Erythroblast (primary cell): ENCODE results near the gene ECT2L.

ENCODE experiments used
- DNase-seq, 2 experiments: peaks; one replicate each; lab custom pipeline; 2025; lab: John Stamatoyannopoulos, UW
- GATA1 ChIP-seq: IDR thresholded peaks from 2 replicates; pipeline ENCODE4 v1.6.1; 2011; ENCODE audit warnings: low read depth, mild to moderate bottlenecking, control low read depth, low read length, moderate library complexity
- POLR2A ChIP-seq: IDR thresholded peaks from 2 replicates; pipeline ENCODE4 v1.6.1; 2011; ENCODE audit warnings: mild to moderate bottlenecking, low read length

The ECT2L gene

GRCh38 chr6:138785980-138786379, 9.9 kb upstream of the ECT2L start:
- no peak for TF ChIP-seq GATA1
- no peak for TF ChIP-seq POLR2A
- DNase-seq = no peak

DNA sequence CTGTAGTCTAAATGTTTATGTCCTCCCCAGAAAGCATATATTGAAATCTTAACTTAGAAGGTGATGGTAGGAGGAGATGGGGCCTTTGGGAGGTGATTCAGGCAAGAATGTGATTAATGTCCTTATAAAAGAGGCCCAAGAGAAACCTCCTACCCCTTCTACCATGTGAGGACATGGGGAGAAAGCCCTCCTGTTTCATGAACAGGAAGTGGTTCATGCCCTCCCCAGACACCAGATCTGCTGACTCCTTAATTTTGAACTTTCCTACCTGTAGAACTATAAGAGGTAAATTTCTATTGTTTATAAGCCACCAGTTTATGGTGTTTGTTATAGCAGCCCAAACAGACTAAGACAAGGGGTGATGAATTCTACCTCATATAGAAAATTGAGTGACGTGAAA, 8.7 kb upstream of the ECT2L start:
- TF ChIP-seq GATA1 (no peak), POLR2A (no peak)
- DNase-seq = no peak

DNA sequence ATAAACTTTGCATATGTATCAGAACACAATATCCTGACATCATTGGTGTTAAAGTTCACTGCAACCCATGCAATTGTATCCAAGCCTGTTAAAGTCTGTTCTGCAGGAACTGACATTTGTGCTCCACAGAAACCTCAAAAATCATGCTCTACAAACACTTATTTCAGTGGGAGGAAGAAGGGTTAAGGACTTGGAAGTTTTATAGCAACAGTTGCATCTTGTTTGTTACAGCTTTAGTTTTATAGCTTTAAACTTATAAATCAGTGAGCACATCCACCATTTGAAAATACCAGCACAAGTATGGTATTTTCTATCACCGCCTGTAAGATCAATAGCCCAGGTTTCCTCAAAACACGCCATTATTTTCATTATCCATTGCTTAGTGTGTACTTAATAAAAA, 884 bp downstream of the ECT2L start:
- TF ChIP-seq GATA1 = no peak
- TF ChIP-seq POLR2A = no peak
- DNase-seq = no peak

DNA sequence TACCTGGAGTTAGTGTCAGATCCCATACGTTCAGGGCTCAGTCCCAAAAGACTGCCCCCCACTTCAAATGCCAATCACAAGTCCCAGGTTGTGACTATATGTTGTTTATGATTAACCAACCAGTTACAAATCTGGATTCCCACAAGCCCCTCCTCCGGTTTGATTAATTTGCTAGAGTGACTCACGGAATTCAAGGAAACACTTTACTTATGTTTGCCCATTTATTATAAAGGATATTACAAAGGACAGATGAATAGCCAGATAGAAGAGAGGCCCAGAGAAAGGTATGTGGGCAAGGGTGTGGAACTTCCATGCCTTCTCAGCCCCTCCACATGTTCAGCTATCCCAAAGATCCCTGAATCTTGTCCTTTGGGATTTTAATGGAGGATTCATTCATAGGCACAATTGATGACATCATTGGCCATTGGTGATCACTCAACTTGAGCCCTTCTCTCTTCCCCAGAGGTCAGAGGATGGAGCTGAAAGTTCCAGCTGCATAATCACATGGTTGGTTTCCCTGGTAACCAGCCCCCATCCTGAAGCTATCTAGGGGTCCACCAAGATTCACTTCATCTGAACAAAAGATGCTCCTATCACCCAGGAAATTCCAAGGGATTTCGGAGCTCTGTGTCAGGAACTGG, 2.0 kb downstream of the ECT2L start:
- TF ChIP-seq GATA1 = no peak
- no peak for TF ChIP-seq POLR2A
- no peak for DNase-seq

DNA sequence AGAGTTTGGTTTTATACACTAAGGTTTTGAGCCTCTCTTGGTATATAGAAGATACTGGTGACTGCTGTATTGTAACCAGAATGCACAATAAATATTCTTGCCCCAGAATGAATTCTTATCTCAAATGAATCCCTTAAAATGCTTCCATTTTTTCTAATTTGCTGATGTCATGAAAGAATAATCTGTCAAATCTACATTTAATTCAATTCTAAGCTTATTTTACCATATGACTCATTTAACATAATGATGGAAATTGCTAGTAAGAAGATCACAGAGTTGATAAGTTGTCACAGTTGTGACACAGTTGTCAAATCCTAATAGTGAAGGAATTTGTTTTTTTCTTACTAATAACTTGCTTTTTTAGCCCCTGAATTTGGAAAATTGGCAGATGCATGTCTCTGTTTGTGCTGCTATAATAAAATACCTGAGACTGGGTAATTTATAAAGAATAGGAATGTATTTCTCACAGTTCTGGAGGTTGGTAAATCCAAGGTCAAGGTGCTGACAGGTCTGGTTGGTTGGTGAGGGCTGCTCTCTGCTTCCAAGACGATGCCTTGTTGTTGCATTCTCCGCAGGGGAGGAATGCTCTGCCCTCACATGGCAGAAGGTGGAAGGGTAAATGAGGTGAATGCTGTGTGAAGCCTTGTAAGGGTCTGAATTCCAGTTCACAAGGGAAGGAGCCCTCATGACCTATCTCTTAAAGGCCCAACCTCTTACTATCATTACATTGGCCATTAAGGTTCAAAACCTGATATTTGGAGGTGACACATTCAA, 4.7 kb downstream of the ECT2L start:
- DNase-seq = no peak
- TF ChIP-seq GATA1 = no peak
- no peak for TF ChIP-seq POLR2A

GRCh38 chr6:138803331-138803730, 7.4 kb downstream of the ECT2L start:
- TF ChIP-seq POLR2A = no peak
- no peak for TF ChIP-seq GATA1
- no peak for DNase-seq

DNA sequence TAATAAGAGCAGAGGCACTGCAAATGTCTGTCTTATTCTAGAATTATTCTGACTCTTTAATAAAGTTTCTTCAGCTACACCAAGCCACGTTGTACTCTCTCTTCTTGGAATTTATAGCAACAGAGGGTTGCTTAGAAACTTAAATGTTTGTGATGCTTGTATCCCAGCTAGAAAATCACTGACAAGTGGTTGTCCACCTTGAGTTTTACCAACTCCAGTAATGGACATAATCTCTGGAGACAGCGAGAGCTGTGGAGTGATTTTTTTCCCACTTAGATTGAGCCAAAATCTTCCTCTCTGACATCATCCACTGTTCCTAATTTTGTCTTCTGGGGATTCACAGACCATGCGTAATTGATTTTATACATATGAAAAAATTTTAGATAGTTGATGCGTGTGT, 8.0 kb downstream of the ECT2L start:
- no peak for DNase-seq
- TF ChIP-seq GATA1 = no peak
- TF ChIP-seq POLR2A = no peak

GRCh38 chr6:138805016-138805765, 9.3 kb downstream of the ECT2L start:
- no peak for DNase-seq
- TF ChIP-seq GATA1 = no peak
- no peak for TF ChIP-seq POLR2A

GRCh38 chr6:138806889-138807288, 11.0 kb downstream of the ECT2L start:
- TF ChIP-seq POLR2A = no peak
- TF ChIP-seq GATA1 = no peak
- DNase-seq = no peak

DNA sequence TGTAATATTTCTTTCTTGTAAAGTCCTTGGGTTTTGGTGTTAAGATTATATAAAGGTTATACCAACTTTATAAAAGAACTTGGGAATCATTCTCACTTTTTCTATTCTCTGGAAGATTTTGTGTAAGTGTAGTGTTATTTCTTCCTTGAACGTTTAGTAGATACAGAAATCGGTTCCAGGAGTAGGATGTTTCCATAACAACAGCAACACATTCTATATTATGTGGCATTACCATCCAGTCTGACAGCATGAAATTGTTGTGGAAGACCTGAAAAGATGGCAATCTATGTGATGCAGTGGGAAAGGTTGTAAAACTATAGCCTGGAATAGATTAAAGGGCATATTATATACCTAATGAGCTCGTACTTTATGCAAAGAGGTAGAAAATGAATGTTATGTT, 13.8 kb downstream of the ECT2L start:
- no peak for TF ChIP-seq GATA1
- no peak for TF ChIP-seq POLR2A
- DNase-seq = no peak

DNA sequence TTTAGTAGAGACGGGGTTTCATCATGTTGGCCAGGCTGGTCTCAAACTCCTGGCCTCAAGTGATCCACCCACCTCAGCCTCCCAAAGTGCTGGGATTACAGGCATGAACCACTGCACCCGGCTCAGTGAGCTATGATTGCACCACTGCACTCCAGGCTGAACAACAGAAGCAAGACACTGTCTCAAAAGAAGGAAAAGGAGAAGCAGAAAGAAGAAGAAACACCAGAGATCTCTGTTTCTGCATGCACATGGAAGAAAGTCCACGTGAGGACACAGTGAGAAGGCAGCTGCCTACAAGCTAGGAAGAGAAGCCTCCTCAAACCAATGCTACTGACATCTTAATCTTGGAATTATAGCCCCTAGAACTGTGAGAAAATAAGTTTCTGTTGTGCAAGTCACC, 16.0 kb downstream of the ECT2L start:
- DNase-seq = no peak
- no peak for TF ChIP-seq GATA1
- TF ChIP-seq POLR2A = no peak

GRCh38 chr6:138814179-138814834, 18.4 kb downstream of the ECT2L start:
- TF ChIP-seq GATA1 = no peak
- TF ChIP-seq POLR2A = no peak

DNA sequence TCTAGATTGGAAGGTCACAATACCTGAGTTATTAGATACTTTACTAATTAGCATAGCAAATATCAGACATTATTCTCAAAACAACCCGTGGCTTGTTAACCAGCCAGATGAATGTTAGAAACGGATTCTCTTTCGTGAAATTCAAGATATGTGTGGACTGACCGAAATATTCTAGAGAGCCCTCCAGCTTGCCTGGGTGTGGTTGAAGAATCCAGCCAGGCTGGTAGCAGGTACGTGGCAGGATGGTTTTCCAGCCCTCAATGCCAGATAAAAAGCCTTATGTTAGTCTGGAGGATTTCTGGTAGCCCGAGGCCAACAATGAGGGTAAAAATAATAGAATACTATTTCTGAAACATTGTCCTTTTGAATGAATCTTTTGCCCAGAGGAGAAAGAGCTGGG, 19.3 kb downstream of the ECT2L start:
- TF ChIP-seq POLR2A (no peak), GATA1 (no peak)
- DNase-seq = no peak

More at GRCh38 chr6:138814179-138814834, 18.4 kb downstream of the ECT2L start:
- DNase-seq = no peak

GRCh38 chr6:138815797-138816528, 20.1 kb downstream of the ECT2L start:
- TF ChIP-seq GATA1 = no peak
- no peak for TF ChIP-seq POLR2A
- peak; percentile 48 to 54 for DNase-seq
